ENCODE results near the gene PPP2R5C.
A peak's percentile ranks its signal among the peaks of the same experiment; 100 is the strongest.

The PPP2R5C gene

DNA sequence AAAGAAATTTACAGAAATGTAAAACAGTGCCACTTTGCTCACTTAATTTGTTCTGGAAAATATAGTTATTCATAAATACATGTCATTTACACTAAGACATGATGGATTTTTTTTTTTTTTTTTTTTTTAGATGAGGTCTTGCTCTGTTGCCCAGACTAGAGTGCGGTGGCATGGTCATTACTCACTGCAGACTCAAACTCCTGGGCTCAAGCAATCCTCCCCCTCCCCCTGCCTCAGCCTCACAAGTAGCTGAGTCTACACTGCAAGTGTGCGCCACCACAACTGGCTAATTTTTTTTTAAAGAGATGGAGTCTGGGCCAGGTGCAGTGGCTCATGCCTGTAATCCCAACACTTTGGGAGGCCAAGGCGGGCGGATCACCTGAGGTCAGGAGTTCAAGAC is 101.2 kb downstream of the PPP2R5C start:
- no peak for DNase-seq (ENCODE audit: low read depth in 2 of 2)

DNA sequence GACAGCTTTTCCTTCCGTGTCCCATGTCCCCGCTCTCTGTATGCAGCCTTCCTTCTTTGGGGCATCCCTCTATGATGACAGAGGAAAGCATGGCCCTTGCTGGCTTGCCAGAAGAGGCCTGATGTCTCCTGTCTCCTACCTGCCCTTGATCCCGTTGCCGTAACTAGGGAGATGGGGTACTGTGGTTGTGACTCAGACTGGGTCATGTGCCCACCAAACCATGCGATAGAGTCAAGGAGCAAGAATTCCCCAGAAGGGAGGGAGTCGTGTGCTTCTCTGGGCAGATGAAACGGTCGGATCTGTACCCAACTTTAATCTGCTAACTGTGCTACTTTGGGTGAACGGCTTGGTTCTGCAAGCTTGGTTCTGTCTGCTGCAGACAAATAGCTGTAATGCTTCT is 103.8 kb downstream of the PPP2R5C start:
- no peak for DNase-seq (ENCODE audit: low read depth in 2 of 2)

DNA sequence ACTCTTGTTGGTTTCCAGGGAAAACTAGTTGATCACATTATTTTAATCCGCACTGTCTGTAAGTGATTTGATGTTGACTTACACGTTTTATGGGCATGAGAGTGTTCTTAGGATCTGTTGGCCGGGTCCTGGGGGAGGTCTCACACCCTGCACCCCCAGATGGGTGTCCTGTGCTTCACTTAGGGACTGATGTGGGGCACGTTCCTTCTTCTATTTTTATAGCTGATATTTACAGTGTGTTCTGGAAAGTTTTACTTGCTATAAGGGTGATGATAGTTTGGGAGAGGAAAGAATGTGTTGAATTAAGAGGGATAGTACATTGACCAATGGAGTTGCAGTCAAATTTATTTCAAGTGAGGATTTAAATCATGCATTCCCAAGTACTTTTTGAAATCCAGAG is 106.3 kb downstream of the PPP2R5C start:
- DNase-seq (ENCODE audit: low read depth in 2 of 2) = no peak

DNA sequence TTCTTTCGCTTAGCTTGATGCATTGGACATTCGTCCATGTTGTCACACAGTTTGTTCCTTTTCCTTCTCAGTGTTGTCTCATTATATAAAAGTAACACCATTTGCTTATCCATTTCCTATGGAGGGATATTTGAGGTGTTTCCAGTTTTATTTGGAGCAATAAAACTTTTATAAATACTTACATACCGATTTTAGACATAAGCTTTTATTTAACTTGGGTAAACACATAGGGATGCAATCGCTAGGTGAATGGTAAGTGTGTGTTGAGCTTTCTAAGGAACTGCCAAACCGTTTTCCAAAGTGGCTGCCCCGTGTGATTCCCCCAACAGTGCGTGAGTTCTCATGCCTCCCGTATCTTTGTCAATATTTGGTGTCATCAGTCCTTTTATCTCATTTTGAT is 107.7 kb downstream of the PPP2R5C start:
- no peak for DNase-seq (ENCODE audit: low read depth in 2 of 2)

DNA sequence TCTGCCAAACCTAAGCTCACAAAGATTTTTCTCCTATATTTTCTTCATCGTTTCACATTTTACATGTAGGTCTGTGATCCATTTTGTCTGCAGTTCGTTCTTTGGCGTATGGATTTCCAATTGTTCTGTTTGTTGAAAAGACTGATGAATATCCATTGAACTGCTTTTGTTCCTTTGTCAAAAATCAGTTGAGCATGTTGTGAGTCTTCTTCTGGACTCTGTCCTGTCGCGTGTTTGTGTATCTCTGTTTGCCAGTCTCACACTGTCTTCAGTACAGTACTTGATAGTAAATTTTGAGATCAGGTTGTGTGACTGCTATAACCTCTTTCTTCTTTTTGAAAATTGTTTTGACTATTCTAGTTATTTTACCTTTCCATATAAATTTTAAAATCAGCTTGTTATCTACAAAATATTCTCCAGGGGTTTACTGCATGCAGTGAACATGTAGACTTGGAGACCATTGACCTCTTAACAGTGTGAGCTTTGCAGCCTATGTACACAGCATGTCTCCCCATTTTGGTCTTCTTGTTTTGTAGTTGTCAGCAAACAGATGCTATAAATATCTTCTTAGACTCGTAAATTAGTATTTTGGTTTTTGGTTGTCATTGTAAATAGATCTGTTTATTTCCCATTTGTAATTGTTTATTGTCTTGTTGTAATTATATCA is 108.9 kb downstream of the PPP2R5C start:
- no peak for DNase-seq (ENCODE audit: low read depth in 2 of 2)

DNA sequence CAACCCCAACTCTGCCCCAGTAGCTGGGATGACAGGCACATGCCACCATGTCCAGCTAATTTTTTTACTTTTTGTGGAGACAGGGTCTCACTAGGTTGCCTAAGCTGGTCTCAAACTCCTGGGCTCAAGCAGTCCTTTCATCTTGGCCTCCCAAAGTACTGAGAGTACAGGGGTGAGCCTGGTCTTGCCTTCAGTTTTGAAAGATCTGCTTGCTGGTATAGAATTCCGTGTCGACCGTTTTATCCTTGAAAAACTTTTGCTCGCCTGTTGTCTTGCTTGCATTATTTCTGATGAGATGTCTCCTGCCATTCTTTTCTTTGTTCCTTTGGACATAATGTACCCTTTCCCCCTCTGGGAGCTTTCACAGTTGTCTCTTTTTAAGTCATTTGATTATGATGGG is 110.8 kb downstream of the PPP2R5C start:
- DNase-seq (ENCODE audit: low read depth in 2 of 2) = no peak

DNA sequence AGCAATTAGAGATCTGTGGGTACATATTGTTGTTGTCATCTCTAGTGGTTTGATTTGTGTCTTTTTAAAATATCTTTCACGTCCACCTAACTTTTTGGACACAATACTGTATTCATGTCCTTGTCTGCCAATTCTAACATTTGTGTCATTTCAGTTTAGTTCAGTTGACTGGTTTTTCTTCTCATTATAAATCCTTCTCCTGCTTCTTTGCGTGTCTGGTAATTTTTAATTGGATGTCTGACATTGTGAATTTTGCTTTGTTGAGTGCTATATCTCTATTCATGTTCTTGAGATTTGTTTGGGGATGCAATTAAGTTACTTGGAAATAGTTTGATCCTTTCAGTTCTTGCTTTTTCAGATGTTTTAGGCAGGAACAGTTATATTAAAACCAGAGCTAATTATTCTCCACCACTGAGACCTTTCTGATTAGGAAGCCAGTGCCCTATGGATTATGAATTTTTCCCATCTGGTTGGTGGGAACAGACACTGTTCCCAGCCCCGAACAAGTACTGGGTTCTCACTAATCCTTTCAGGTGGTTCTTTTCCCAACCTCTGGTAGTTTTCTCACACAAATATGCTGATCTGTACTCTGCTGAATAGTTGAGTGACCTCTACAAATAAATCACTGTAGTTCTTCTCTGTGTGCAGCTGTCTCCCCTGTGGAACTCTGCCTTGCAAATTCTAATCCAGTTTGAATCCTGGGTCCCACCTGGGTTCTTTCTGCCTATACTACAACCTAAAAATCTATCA is 111.7 kb downstream of the PPP2R5C start:
- DNase-seq (ENCODE audit: low read depth in 2 of 2) = no peak

DNA sequence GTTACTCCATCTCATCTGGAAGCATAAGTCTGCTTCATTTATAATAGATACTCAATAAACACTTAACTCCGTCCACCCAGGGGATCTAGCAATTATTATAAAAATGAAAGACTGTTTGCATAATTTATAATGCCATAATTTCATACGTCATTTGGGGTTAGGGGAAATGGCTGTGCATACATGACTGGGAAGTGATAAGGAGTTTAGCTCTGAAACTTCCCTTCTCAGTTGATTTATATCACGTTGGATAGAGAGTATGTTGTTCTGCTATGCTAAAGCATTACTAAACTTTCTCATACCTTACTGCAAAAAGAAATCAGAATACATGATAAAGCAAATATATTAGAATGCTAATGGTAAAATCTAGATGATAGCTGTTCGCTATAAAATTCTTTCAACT is 112.5 kb downstream of the PPP2R5C start:
- no peak for DNase-seq (ENCODE audit: low read depth in 2 of 2)

DNA sequence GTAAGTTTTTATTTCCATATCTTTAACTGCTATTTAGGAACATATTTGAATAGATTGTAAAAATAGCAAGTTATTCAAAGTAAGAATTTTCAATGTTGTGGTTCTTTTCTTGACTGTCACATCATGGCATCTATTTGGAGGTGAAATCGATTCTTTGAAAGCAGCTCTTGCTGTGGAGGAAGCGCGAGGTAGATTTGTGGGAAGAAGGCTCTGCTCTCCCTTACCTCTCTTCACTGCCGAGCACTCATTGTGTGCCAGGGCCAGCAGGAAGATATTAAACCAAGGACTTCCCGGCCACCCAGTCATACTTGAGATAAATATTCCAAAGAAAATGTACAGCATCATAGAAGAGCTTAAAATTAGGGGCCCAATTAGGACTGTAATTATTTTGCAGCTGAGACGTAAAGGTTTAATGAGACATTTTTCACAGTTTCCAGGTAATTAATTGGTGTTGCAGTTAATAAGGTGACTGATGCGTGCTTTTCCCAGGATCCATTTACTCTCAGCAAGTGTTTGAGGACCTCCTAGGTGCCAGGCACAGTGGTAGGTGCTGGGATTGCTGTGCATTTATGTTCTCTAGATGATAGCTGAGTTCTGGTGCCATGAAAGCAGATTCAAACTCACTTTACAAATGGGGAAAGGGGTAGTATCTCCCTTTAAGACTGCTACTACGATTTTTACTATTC is 113.7 kb downstream of the PPP2R5C start:
- DNase-seq (ENCODE audit: low read depth in 2 of 2) = no peak

DNA sequence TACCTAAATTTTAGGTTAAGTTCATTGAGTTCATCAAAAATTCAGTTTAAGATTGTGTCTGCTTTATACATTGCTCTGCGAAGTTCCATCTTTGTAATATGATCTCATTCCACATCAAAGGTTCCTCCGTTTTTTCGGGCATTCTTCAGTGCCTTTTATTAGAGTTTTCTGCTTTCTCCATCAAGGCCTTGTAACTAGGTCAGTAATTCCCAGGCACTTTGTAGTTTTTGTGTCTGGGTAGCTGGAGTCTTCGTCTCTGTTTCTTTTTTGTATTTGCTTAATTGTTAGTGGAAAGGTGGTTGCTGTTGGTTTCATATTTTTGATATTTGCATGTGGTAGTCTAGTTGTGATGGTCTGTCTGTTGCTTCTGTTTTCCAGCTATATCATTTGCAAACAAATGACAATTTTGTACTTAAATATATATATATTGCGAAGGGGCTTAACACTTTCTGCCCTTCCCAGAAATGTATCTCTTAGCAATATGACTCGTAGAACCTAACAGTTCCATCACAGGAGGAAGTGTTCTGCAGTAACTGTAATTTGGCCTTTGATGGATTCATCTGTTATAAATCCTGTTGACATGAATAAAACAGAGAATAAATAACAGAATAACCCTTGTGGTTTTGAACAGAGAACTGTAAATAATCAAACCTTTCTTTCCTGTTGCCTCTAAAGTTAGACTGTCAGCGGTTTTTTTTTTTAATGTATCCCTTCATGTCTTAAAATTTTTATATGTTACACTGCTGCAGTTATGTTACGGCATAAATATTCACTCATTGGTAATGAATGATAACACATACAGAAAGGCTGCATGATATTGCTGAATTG is 114.4 kb downstream of the PPP2R5C start:
- DNase-seq (ENCODE audit: low read depth in 2 of 2) = no peak

DNA sequence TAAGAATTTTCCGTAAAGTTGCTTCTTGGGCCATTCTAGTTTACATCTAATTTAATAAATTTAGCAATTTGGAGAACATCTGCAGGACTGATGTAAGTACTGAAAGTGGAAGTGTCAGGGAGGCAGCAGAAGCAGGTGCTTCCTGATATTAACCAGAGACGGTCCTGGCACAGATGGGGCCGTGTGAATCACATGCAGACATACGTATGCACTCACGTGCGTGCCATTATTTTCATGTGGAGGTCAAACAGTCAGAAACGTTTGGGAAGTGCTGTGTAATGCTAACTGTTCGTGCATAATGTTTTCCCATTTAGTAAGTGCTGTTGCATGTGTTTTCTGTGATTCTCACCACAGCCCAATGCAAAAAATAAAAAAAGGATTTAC is 115.0 kb downstream of the PPP2R5C start:
- DNase-seq (ENCODE audit: low read depth in 2 of 2) = peak; percentile 40 to 52

DNA sequence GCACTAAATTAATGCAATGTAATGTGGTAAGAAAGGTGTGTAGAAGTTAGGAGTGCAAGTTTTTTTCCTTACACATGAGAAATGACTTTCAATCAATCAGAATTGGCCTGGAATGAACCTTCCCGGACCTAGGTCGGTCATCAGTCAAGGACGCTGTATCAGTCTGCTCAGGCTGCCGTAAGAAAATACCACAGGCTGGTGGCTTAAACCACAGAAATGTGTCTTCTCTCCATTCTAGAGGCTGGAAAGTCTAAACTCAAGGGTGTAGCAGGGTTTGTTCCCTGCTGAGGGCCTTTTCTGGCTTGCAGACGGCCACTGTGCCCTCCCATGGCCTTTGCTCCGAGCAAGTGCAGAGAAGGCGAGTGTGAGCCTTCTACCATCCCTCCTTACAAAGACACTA is 116.3 kb downstream of the PPP2R5C start:
- no peak for DNase-seq (ENCODE audit: low read depth in 2 of 2)

DNA sequence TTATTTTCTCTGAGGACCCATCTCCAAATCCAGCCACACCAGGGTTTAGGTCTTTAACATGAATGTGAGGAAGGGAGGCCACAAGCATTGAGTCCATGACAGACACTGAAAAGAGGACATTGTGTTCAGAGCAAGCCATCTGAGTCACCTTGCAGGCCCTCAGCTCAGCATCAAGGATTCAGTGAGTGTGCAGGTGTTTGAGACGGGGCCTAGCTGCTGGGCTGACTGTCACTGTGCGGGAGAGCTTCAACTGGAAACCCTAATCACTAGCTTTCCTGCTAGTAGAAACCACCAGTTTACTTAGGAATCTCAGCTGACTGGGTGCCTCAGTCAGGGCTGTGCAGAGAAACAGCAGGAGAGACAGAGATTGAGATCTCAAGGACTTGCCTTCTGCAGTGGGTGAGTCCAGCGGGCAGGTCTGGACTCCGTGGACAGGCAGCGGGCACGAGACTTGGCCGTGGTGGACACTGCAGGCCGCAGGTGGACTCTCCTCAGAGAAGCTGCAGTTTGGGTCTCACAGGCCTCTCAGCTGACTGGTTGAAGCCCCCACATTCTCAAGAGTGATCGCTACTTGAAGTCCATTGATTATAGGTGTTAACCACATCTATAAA is 116.8 kb downstream of the PPP2R5C start:
- no peak for DNase-seq (ENCODE audit: low read depth in 2 of 2)

DNA sequence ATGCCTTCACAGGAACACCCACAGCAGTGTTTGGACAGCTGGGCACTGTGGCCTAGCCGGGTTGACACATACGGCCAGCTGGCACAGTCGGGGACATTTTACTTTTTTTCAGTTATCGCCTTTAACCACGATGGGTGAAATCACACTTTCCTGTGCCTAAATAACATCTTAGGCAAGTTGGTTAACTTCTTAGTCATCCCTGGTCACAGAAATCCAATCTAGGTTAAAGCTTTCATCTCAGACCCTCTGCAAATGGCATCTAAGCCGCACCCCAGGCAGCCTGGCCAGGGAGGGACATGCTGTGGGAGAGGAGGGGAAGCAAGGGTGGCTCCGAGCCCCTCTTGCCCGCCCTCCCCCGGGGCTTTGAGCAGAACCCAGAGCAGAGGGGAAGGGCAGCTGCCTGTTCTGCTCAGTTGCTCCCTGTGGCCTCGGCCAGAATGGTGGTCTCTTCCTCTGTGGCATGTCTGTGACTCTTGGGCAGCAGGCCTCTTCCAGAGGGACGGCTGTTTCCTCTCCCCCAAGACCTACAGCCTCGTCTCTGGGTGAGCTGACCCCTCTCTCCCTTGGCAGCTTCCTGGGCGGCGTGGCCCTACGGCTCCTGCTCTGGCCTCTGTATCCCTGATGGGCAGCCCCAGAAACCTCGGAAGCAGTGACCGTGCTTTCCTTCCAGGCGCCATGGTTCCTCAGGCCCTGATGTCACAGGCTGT is 117.5 kb downstream of the PPP2R5C start:
- DNase-seq (ENCODE audit: low read depth in 2 of 2) = no peak

DNA sequence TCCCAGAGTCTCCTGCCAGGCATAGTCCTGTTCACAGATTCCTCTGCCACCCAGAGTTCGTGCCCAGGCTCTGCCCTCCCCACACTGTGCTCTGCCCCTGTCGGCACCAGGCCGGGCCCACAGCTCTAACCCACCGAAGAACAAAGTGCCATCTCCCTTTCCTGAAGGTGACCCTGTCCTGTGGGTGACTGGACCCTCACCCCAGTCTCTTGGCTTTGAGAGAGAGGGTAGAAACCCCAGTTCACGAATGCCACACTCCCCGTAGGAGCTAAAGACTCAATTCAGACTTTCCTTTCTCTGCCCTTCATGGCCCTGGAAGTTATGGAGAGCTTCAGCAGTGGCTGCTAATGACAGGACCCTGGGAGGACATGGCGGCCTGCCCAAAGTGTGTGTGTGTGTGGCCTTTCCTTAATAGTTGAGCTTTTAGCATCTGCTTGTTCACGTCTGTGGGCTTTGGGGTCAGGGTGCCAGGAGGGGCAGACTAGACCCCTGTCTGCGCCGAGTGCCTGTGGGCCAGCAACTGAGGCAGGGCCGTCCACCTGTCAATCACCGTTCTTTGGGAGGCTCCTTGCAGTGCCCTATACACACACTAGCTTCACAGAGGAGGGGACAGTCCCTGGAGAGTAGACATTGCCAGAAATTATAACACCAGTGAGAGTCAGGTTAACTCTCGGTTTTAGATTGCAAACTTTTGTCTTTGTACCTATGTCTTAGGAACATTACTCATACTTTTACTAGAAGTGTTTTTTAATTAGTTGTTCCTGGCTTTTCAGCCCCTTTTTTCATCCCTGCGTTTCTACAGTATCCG is 118.2 kb downstream of the PPP2R5C start:
- DNase-seq (ENCODE audit: low read depth in 2 of 2) = no peak

DNA sequence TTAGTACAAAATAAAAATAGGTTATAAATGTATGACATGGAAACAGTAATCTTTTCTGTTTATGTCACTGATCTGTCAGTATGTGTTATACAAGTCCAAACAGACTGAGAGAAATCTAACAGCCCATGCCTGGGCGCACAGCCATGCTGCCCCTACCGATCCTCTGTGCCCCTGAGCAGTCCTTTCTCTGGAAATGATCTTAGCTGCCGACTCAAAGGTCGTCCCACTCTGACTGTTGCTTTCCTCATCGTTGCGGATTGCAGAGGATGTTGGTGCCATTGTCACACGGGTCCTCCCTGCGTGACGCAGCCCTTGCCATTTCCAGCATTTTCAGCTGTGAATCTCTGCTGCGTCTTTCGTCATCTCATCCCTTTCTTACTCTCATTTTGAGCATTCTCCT is 119.9 kb downstream of the PPP2R5C start:
- no peak for DNase-seq (ENCODE audit: low read depth in 2 of 2)

DNA sequence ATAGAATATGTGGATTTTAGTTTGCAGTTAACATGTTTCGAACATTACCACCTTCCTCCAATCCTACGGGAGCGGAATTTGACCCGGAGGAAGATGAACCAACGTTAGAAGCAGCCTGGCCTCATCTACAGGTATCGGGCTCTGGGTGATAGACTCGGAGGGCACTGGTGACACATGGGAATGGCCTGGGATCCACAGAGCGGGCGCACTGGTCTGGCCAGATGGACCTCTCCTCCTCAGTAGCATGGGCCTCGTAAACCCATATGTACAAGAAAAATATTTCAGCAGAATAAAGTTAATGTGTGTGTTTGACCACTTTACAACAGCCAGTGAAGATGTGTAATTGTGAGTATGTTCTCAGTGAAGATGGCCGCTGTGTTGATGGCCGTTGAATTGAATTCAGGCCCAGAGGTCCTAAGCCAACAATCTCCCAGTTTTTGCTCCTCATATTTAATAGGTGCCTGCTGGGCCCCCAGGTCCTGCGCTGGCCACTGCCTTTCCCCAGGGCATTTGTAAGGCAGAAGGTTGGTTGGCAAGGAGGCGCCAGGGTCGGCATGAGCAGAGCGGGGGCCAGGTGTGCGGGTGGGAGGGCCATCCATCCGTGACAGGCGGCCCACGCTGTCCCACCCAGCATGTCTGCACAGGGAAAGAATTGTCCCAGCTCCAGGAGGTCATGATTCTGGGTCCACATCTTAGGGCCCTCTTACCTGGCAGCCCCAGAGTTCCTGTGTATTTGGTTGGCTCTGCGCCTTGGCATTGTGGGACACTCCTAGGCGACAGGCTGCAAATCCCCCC is 120.8 kb downstream of the PPP2R5C start:
- no peak for DNase-seq (ENCODE audit: low read depth in 2 of 2)

DNA sequence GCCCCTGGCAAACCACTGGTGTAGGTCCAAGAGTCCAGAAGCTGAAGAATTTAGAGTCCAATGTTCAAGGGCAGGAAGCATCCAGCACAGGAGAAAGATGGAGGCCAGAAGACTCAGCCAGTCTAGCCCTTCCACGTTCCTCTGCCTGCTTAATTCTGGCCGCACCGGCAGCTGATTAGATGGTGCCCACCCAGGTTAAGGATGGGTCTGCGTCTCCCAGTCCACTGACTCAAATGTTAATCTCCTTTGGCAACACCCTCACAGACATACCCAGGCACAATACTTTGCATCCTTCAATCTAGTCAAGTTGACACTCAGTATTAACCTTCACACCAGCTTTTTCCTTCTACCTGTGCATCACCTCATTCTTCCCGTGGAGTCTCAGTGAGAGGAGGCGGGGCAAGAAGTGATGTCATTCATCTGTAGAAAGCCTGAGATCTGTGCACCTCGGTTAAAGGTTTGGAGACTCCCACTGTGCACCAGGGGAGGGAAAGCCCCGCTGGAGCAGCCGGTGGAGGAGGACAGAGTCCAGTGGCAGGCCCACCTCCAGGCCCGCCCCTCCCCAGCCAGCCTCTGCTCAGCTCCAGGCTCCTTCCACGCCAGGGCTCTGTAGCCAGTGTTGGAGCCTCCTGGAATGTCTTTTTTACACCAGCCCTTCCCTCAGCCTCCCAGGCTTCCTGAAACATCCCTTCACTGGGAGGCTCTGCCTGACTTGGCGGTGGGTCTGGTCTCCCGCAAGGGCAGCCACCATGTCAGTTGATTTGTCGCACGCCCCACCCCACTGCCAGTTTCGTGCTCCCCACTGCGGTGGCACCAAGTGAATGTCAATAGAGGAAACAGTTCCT is 122.8 kb downstream of the PPP2R5C start:
- DNase-seq (ENCODE audit: low read depth in 2 of 2) = no peak
